ENCODE results near the gene FXYD5. TPM values are rescaled to one million over a fixed set of nuclear protein-coding genes. Genes with fewer than 3 reads are reported as not detected.

Gene FXYD5
- total and polyA plus RNA-seq, 10 of the 15 experiments (the other 5 are each of a cell fraction or from before 2014, with no cell fraction given), result 30.0 to 159 (median 93.9) TPM

- TF ChIP-seq ZBTB40 (IDR thresholded peaks at IDR 0.05; ENCODE audit: borderline replicate concordance) (no peak), IRF4 (IDR thresholded peaks at IDR 0.05; ENCODE audit: low read depth, low read length) (no peak), GATAD2B (conservative IDR thresholded peaks at IDR 0.05; ENCODE audit: low read depth) (no peak), TAF1 (IDR thresholded peaks at IDR 0.05; ENCODE audit: borderline replicate concordance, low read depth, low read length) (no peak), DPF2 (IDR thresholded peaks at IDR 0.05) (no peak), HDGF (IDR thresholded peaks at IDR 0.05) (no peak), E4F1 (IDR thresholded peaks at IDR 0.05; ENCODE audit: borderline replicate concordance, partially characterized antibody) (no peak), NKRF (conservative IDR thresholded peaks at IDR 0.05) (no peak), E2F4 (IDR thresholded peaks at IDR 0.05; ENCODE audit: low read depth, low read length) (no peak), RAD21 (IDR thresholded peaks at IDR 0.05; ENCODE audit: insufficient read depth, low read depth, low read length) (no peak), IKZF1 (conservative IDR thresholded peaks at IDR 0.05) (no peak), BACH1 (IDR thresholded peaks at IDR 0.05; ENCODE audit: borderline replicate concordance) (no peak), PRDM15 (CRISPR knock-in tag; IDR thresholded peaks at IDR 0.05) (no peak), SIN3A (IDR thresholded peaks at IDR 0.05; ENCODE audit: low read depth, low read length) (no peak)
These were observed 2.1 kb downstream of the FXYD5 start (continued) for GRCh38 chr19:35156673-35157014.

All from GM12878 (cell line).